Activated CD4-positive, alpha-beta T cell treated with anti-CD3 and anti-CD28 coated beads for 4 hours (primary cell): ENCODE data around the gene POC1A.
"Not testable (repeated sequence)": the region's sequence is repeated elsewhere in the genome, so short reads cannot be mapped to it uniquely, and the experiment has no call there.

Experiments used
- DNase-seq, 2 donors: peaks; one replicate each; pipeline ENCODE4 v3.0.0-alpha.2; 2020

The POC1A gene

GRCh38 chr3:52183786-52184445, 29.7 kb upstream of the POC1A start:
- no peak for DNase-seq

GRCh38 chr3:52182691-52183090, 28.5 kb upstream of the POC1A start:
- DNase-seq: no peak

- no peak for DNase-seq
Measured at GRCh38 chr3:52182196-52182595, 28.0 kb upstream of the POC1A start.

- DNase-seq: no peak
Measured at GRCh38 chr3:52181543-52181942, 27.3 kb upstream of the POC1A start.

- DNase-seq: no peak
Measured at GRCh38 chr3:52178537-52178936, 24.3 kb upstream of the POC1A start.

GRCh38 chr3:52178126-52178525, 23.9 kb upstream of the POC1A start:
- not testable (repeated sequence) for DNase-seq

- DNase-seq: no peak
Measured at GRCh38 chr3:52177701-52178042, 23.4 kb upstream of the POC1A start.

- DNase-seq: no peak
Measured at GRCh38 chr3:52176951-52177700, 22.9 kb upstream of the POC1A start.

GRCh38 chr3:52176180-52176752, 22.0 kb upstream of the POC1A start:
- DNase-seq: no peak

GRCh38 chr3:52175416-52176179, 21.4 kb upstream of the POC1A start:
- no peak for DNase-seq

- no peak for DNase-seq
Measured at GRCh38 chr3:52174896-52175295, 20.7 kb upstream of the POC1A start.

- no peak for DNase-seq
Measured at GRCh38 chr3:52173101-52173500, 18.9 kb upstream of the POC1A start.

GRCh38 chr3:52172262-52172757, 18.1 kb upstream of the POC1A start:
- no peak for DNase-seq

- DNase-seq: no peak
Measured at GRCh38 chr3:52171514-52172261, 17.5 kb upstream of the POC1A start.

- DNase-seq: not testable (repeated sequence)
Measured at GRCh38 chr3:52170217-52170616, 16.0 kb upstream of the POC1A start.

- DNase-seq: no peak
Measured at GRCh38 chr3:52167240-52167639, 13.0 kb upstream of the POC1A start.

- no peak for DNase-seq
Measured at GRCh38 chr3:52162250-52162872, 8.1 kb upstream of the POC1A start.

- no peak for DNase-seq
Measured at GRCh38 chr3:52159503-52159902, 5.3 kb upstream of the POC1A start.

GRCh38 chr3:52155912-52156311, 1.7 kb upstream of the POC1A start:
- DNase-seq: no peak

GRCh38 chr3:52153389-52154096, 680 bp downstream of the POC1A start:
- no peak for DNase-seq

GRCh38 chr3:52151991-52152390, 2.2 kb downstream of the POC1A start:
- not testable (repeated sequence) for DNase-seq
